IMR-90 (cell line): Measurements from ENCODE around the gene LRCOL1. TPM values are rescaled to one million over a fixed set of nuclear protein-coding genes. Genes with fewer than 3 reads are reported as not detected.

Experiments
- ATAC-seq: fragments of 200-7000 bp; cut with Tn5 transposase; 2 replicates; pipeline ENCODE4 v1.9.1; 2020; ENCODE audit warnings: low read depth, mild to moderate bottlenecking, moderate library complexity
- BruUV-seq: library from RNA; stranded (reverse); fragments of 400-500 nt; replicated peaks from 2 replicates; lab custom pipeline; 2021; lab: Mats Ljungman, UMichigan
- CTCF ChIA-PET: fragments of 300-600 bp; formaldehyde crosslinking; extraction: SDS; loops from one replicate; lab custom pipeline; 2021; ENCODE audit warnings: antibody characterized with exemption; lab: Yijun Ruan, JAX
- POLR2A ChIA-PET: fragments of 300-600 bp; sonication (Branson Sonifier 250); formaldehyde crosslinking; loops from one replicate; lab custom pipeline; 2022; ENCODE audit warnings: antibody characterized with exemption; ENCODE audit not compliant: unreplicated experiment; lab: Charles Lee
- DNase-seq: peaks from one replicate; pipeline ENCODE4 v3.0.0; 2013
- H2AFZ ChIP-seq: replicated peaks from 2 replicates; pipeline ENCODE3; 2013; ENCODE audit warnings: low read length, mild to moderate bottlenecking; ENCODE audit not compliant: poor library complexity
- H2AK5ac ChIP-seq: 2 replicates; pipeline ENCODE4 v1.6.1; 2013; ENCODE audit warnings: low read depth, low read length, inconsistent platforms
- H2AK9ac ChIP-seq: replicated peaks from 2 replicates; pipeline ENCODE3; 2013; ENCODE audit warnings: mild to moderate bottlenecking, low read depth, low read length, moderate library complexity; ENCODE audit not compliant: poor library complexity
- H2BK120ac ChIP-seq: 2 replicates; pipeline ENCODE4 v1.6.1; 2013; ENCODE audit warnings: low read depth, low read length, inconsistent platforms
- H2BK15ac ChIP-seq: 3 replicates; pipeline ENCODE4 v1.6.1; 2013; ENCODE audit warnings: low read depth, low read length, inconsistent platforms
- H2BK20ac ChIP-seq: 2 replicates; pipeline ENCODE4 v1.6.1; 2013; ENCODE audit warnings: low read depth, mild to moderate bottlenecking, inconsistent platforms, low read length, moderate library complexity
- H2BK5ac ChIP-seq: 2 replicates; pipeline ENCODE4 v1.6.1; 2013; ENCODE audit warnings: mild to moderate bottlenecking, low read depth, low read length, inconsistent platforms; ENCODE audit not compliant: poor library complexity, severe bottlenecking
- H3K14ac ChIP-seq: replicated peaks from 2 replicates; pipeline ENCODE4 v1.6.1; 2013; ENCODE audit warnings: low read depth, low read length, inconsistent platforms
- H3K18ac ChIP-seq: 2 replicates; pipeline ENCODE4 v1.6.1; 2013; ENCODE audit warnings: low read depth, low read length, control low read depth
- H3K23ac ChIP-seq: 2 replicates; pipeline ENCODE4 v1.6.1; 2013; ENCODE audit warnings: low read depth, low read length, inconsistent platforms
- H3K27ac ChIP-seq: 2 replicates; pipeline ENCODE4 v1.5.1; 2013; ENCODE audit warnings: mild to moderate bottlenecking, control low read depth, low read length; ENCODE audit not compliant: insufficient read depth
- H3K27me3 ChIP-seq: 2 replicates; pipeline ENCODE4 v1.6.1; 2013; ENCODE audit warnings: low read length; ENCODE audit not compliant: control insufficient read depth, insufficient read depth
- H3K36me3 ChIP-seq: 2 replicates; pipeline ENCODE4 v1.6.1; 2013; ENCODE audit warnings: low read length, mixed read lengths; ENCODE audit not compliant: control insufficient read depth, insufficient read depth
- H3K4ac ChIP-seq: 2 replicates; pipeline ENCODE4 v1.6.1; 2013; ENCODE audit warnings: low read depth, low read length, inconsistent platforms
- H3K4me1 ChIP-seq: 2 replicates; pipeline ENCODE4 v1.6.1; 2013; ENCODE audit warnings: low read length, mixed read lengths; ENCODE audit not compliant: control insufficient read depth, insufficient read depth
- H3K4me2 ChIP-seq: 2 replicates; pipeline ENCODE4 v1.6.1; 2013; ENCODE audit warnings: low read depth, mild to moderate bottlenecking, control low read depth, low read length, moderate library complexity
- H3K4me3 ChIP-seq: 2 replicates; pipeline ENCODE4 v1.5.1; 2013; ENCODE audit warnings: low read depth, mild to moderate bottlenecking, control low read depth, low read length, moderate library complexity; ENCODE audit not compliant: insufficient read depth
- H3K56ac ChIP-seq: 2 replicates; pipeline ENCODE4 v1.6.1; 2013; ENCODE audit warnings: low read length, inconsistent platforms; ENCODE audit not compliant: insufficient read depth; ENCODE audit errors: extremely low read depth
- H3K79me1 ChIP-seq, 2 experiments: 2 replicates each; pipeline ENCODE4 v1.6.1; 2013; ENCODE audit warnings: low read length in 2 of 2, inconsistent platforms in 1 of 2, low read depth in 1 of 2
- H3K9ac ChIP-seq: 2 replicates; pipeline ENCODE4 v1.6.1; 2013; ENCODE audit warnings: low read depth, low read length, control low read depth
- H3K9me1 ChIP-seq: 2 replicates; pipeline ENCODE4 v1.6.1; 2013; ENCODE audit warnings: low read length, inconsistent platforms; ENCODE audit not compliant: insufficient read depth
- H3K9me3 ChIP-seq: 2 replicates; pipeline ENCODE4 v1.6.1; 2013; ENCODE audit warnings: low read length; ENCODE audit not compliant: control insufficient read depth, insufficient read depth
- H4K20me1 ChIP-seq: 2 replicates; pipeline ENCODE4 v1.6.1; 2013; ENCODE audit warnings: low read length, inconsistent platforms; ENCODE audit not compliant: insufficient read depth
- H4K5ac ChIP-seq: 2 replicates; pipeline ENCODE4 v1.6.1; 2013; ENCODE audit warnings: mild to moderate bottlenecking, low read depth, low read length, control low read depth
- H4K8ac ChIP-seq, 2 experiments: 2 replicates each; pipeline ENCODE4 v1.6.1; 2013; ENCODE audit warnings: low read depth in 2 of 2, low read length in 2 of 2, control low read depth in 1 of 2, inconsistent platforms in 1 of 2
- H4K91ac ChIP-seq: 2 replicates; pipeline ENCODE4 v1.6.1; 2013; ENCODE audit warnings: low read depth, low read length, inconsistent platforms; ENCODE audit not compliant: insufficient read depth
- BHLHE40 ChIP-seq: fragments of 150-350 bp; IDR thresholded peaks from 2 replicates; pipeline ENCODE4 v1.6.1; 2016; ENCODE audit warnings: mild to moderate bottlenecking, low read depth, low read length
- CEBPB ChIP-seq: IDR thresholded peaks from 2 replicates; pipeline ENCODE4 v1.6.1; 2012; ENCODE audit warnings: low read depth, low read length, improper control_type of control experiment
- CHD1 ChIP-seq: IDR thresholded peaks from 2 replicates; pipeline ENCODE4 v1.6.1; 2012; ENCODE audit warnings: low read depth, low read length, improper control_type of control experiment
- CTCF ChIP-seq: conservative IDR thresholded peaks from 2 replicates; pipeline ENCODE4 v1.5.1; 2012; ENCODE audit warnings: mild to moderate bottlenecking, low read depth, low read length, improper control_type of control experiment
- ELK1 ChIP-seq: fragments of 150-350 bp; IDR thresholded peaks from 2 replicates; pipeline ENCODE4 v1.6.1; 2016; ENCODE audit warnings: low read depth, mild to moderate bottlenecking, low read length, moderate library complexity, borderline replicate concordance
- FOS ChIP-seq: fragments of 150-350 bp; IDR thresholded peaks from 2 replicates; pipeline ENCODE4 v1.6.1; 2016; ENCODE audit warnings: low read depth, low read length
- MAFK ChIP-seq: IDR thresholded peaks from 2 replicates; pipeline ENCODE4 v1.6.1; 2012; ENCODE audit warnings: low read depth, low read length, improper control_type of control experiment
- MAZ ChIP-seq: IDR thresholded peaks from 2 replicates; pipeline ENCODE4 v1.6.1; 2012; ENCODE audit warnings: low read depth, mild to moderate bottlenecking, low read length, improper control_type of control experiment, moderate library complexity, borderline replicate concordance
- MXI1 ChIP-seq: IDR thresholded peaks from 2 replicates; pipeline ENCODE4 v1.6.1; 2012; ENCODE audit warnings: low read depth, mild to moderate bottlenecking, low read length, moderate library complexity, borderline replicate concordance
- NFE2L2 ChIP-seq: fragments of 150-350 bp; IDR thresholded peaks from 2 replicates; pipeline ENCODE4 v1.6.1; 2016; ENCODE audit warnings: low read depth, mild to moderate bottlenecking, low read length
- POLR2A ChIP-seq: IDR thresholded peaks from 2 replicates; pipeline ENCODE4 v1.6.1; 2012; ENCODE audit warnings: mild to moderate bottlenecking, low read depth, low read length
- RAD21 ChIP-seq: IDR thresholded peaks from 2 replicates; pipeline ENCODE4 v1.6.1; 2012; ENCODE audit warnings: low read length, improper control_type of control experiment
- RCOR1 ChIP-seq: IDR thresholded peaks from 2 replicates; pipeline ENCODE4 v1.6.1; 2012; ENCODE audit warnings: mild to moderate bottlenecking, low read length, improper control_type of control experiment; ENCODE audit not compliant: insufficient replicate concordance
- RFX5 ChIP-seq: IDR thresholded peaks from 2 replicates; pipeline ENCODE4 v1.8.0; 2012; ENCODE audit warnings: low read depth, mild to moderate bottlenecking, low read length, moderate library complexity
- SMC3 ChIP-seq: fragments of 150-350 bp; IDR thresholded peaks from 2 replicates; pipeline ENCODE4 v1.6.1; 2016; ENCODE audit warnings: low read depth, mild to moderate bottlenecking, antibody characterized with exemption, low read length, moderate library complexity
- WGBS, 2 experiments: methylation state at CpG; one replicate each; pipeline versions ENCODE4 v1.1.5 to v1.1.7; 2013; ENCODE audit warnings: missing lambda C conversion rate in 2 of 2; ENCODE audit not compliant: insufficient read length in 1 of 2; ENCODE audit errors: extremely low coverage in 2 of 2; 5-methylcytosine and 5-hydroxymethylcytosine counted together
- dilution Hi-C: fragments of 300-500 bp; cut with HindIII; formaldehyde crosslinking; loops from one replicate; pipeline ENCODE4 v1.14.3; 2018; ENCODE audit warnings: low sequenced_read_pairs; ENCODE audit not compliant: unreplicated experiment
- in situ Hi-C: fragments of 300-500 bp; cut with MboI; formaldehyde crosslinking; loops from 3 replicates; pipeline ENCODE4 v1.14.3; 2019; ENCODE audit warnings: low sequenced_read_pairs, inconsistent platforms, mixed read lengths
- intact Hi-C: fragments of 100-400 bp; cut with micrococcal nuclease; formaldehyde crosslinking; loops from 2 replicates; pipeline ENCODE4 v1.10.0; 2022
- polyA plus RNA-seq, 3 experiments: library from polyadenylated mRNA; depleted of rRNA; stranded (reverse); fragments of >200 nt; gene quantifications; 2 replicates each; pipeline ENCODE4 v1.2.3, GENCODE V29; 2012; ENCODE audit warnings: low replicate concordance in 1 of 3
- total RNA-seq: library from RNA; depleted of rRNA; stranded (reverse); fragments of >200 nt; gene quantifications from 2 replicates; pipeline ENCODE4 v1.2.3, GENCODE V29; 2012
- TF ChIP-seq, protein P1 (sequence below): fragments of 150-350 bp; IDR thresholded peaks from 2 replicates; pipeline ENCODE4 v1.6.1; 2017; ENCODE audit warnings: mild to moderate bottlenecking, antibody characterized with exemption, low read length, low read depth

LRCOL1 gene
- total and polyA plus RNA-seq, 2 of the 4 experiments (the other 2 are of a cell fraction) = 1.0 TPM; not detected in 1

DNA sequence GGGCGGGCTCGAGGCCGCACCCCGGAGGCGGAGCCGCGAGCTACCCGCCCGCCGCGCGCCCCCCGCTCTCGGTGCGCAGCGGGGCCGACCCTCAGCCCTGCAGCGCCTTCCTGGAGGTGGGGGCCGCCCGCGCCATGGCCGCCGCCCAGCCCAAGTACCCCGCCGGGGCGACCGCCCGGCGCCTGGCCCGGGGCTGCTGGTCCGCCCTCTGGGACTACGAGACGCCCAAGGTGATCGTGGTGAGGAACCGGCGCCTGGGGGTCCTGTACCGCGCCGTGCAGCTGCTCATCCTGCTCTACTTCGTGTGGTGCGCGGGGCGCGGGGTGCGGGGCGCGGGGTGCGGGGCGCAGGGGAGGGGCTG is 8.3 kb upstream of the LRCOL1 start, which contains the start of gene P2RX2:
Gene P2RX2, plus strand, starts transcription at position 94 of the 361 bp plus-strand sequence. Its CDS starts 41 bp downstream, at position 135.
- TF ChIP-seq CHD1 = no peak
- no peak for TF ChIP-seq BHLHE40
- TF ChIP-seq, protein P1, sequence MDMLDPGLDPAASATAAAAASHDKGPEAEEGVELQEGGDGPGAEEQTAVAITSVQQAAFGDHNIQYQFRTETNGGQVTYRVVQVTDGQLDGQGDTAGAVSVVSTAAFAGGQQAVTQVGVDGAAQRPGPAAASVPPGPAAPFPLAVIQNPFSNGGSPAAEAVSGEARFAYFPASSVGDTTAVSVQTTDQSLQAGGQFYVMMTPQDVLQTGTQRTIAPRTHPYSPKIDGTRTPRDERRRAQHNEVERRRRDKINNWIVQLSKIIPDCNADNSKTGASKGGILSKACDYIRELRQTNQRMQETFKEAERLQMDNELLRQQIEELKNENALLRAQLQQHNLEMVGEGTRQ = no peak
- TF ChIP-seq MAFK = no peak
- TF ChIP-seq RCOR1 = no peak
- TF ChIP-seq FOS = no peak
- TF ChIP-seq SMC3 = no peak
- TF ChIP-seq NFE2L2 = no peak
- TF ChIP-seq POLR2A = no peak
- TF ChIP-seq CEBPB = no peak
- no peak for TF ChIP-seq MXI1
- no peak for TF ChIP-seq MAZ
- no peak for TF ChIP-seq RAD21
- no peak for TF ChIP-seq ELK1
- TF ChIP-seq RFX5 = no peak
- TF ChIP-seq CTCF = no peak
- dilution Hi-C loops = no loop called here
- CTCF ChIA-PET = interaction anchor here (1.5 kb wide), 1 partner anchor 20 kb away, joined by 4 read pairs; no protein-coding TSS in a partner anchor

More for the DNA sequence above, 8.3 kb upstream of the LRCOL1 start, which contains the start of gene P2RX2:
- BruUV-seq = no TSS peak
- Histone ChIP-seq H3K27me3 (peaks cover 40% of the 10 kb centered on the region), H3K56ac (no peak within 1 kb of the TSS), H3K14ac (no peak within 1 kb of the TSS), H3K4me2 (no peak within 1 kb of the TSS), H3K79me1 (no peaks in the 10 kb centered on the region), H2BK120ac (no peak within 1 kb of the TSS), H3K9ac (no peak within 1 kb of the TSS), H4K8ac (no peak within 1 kb of the TSS), H4K5ac (no peak within 1 kb of the TSS), H3K4ac (no peak within 1 kb of the TSS), H3K27ac (no peak within 1 kb of the TSS), H2AFZ (peak within 1 kb of the TSS; percentile 3), H4K91ac (no peak within 1 kb of the TSS), H3K4me3 (no peak within 1 kb of the TSS), H3K18ac (no peak within 1 kb of the TSS), H3K23ac (no peak within 1 kb of the TSS), H4K20me1 (no peaks in the 10 kb centered on the region), H2BK20ac (no peak within 1 kb of the TSS), H3K9me1 (peaks cover 7% of the 10 kb centered on the region; the same call in 1 of the 2 replicates), H2AK9ac (peak within 1 kb of the TSS; percentile 42), H3K36me3 (no peaks in the 10 kb centered on the region), H2AK5ac (no peak within 1 kb of the TSS), H3K9me3 (peaks cover 20% of the 10 kb centered on the region), H2BK15ac (no peak within 1 kb of the TSS), H3K4me1 (peaks cover 12% of the 10 kb centered on the region), H2BK5ac (no peak within 1 kb of the TSS)
- in situ Hi-C loops = loop anchor here (5.0 kb wide), 1 partner anchor 201 kb away; no protein-coding TSS in a partner anchor
- WGBS, 2 experiments = 3% methylated on average over 11 of the region's 49 CpGs; no CpG with 5 or more reads in 1 of the 2 experiments
- no peak for ATAC-seq
- intact Hi-C loops = loop anchor here (5.0 kb wide), 1 partner anchor 466 kb away; no protein-coding TSS in a partner anchor
- POLR2A ChIA-PET = no interaction called here
- no peak for DNase-seq
